ENCODE results near the gene GLDN. TPM values are rescaled to one million over a fixed set of nuclear protein-coding genes. Genes with fewer than 3 reads are reported as not detected.

Gene GLDN
- total RNA-seq, 3 donors from 2014 or later (not counting 1 experiment from before 2014, with no cell fraction given) = not detected

GRCh38 chr15:51316636-51317035 is 24.8 kb upstream of the GLDN start:
- Mint-ChIP-seq H3K36me3 (no peaks in the 10 kb centered on the region), H3K4me1 (no peaks in the 10 kb centered on the region), H3K27ac (no peak overlapping the region), H3K27me3 (ENCODE audit: low read depth in 2 of 2) (peaks cover 7 to 10% of the 10 kb centered on the region in 2 donors), H3K9me3 (no peaks in the 10 kb centered on the region), H3K4me3 (no peak overlapping the region)
- Histone ChIP-seq H3K36me3 (ENCODE audit: control insufficient read depth, insufficient read depth, low read length) (no peaks in the 10 kb centered on the region), H3K4me3 (ENCODE audit: low read length) (no peak overlapping the region), H3K4me1 (ENCODE audit: control insufficient read depth, insufficient read depth, low read length) (no peaks in the 10 kb centered on the region), H3K27me3 (ENCODE audit: control insufficient read depth, insufficient read depth, low read length) (no peaks in the 10 kb centered on the region), H3K27ac (ENCODE audit: low read length) (no peak overlapping the region), H3K9me3 (ENCODE audit: control insufficient read depth, insufficient read depth, low read length) (no peaks in the 10 kb centered on the region)
- intact Hi-C loops (cut with micrococcal nuclease) = no loop called here
- TF ChIP-seq CTCF (IDR thresholded peaks at IDR 0.05) = no peak
- no peak for ATAC-seq
- no peak for DNase-seq
- WGBS (ENCODE audit: insufficient coverage) = 69% methylated on average over 1 of the region's 1 CpG

- H3K27ac ChIP-seq (ENCODE audit: low read length) = no peak overlapping the region
- intact Hi-C loops (cut with micrococcal nuclease) = no loop called here
- H3K27ac Mint-ChIP-seq = no peak overlapping the region
- no peak overlapping the region for H3K4me3 ChIP-seq (ENCODE audit: low read length)
- ATAC-seq (no peak), DNase-seq (no peak)
- no peaks in the 10 kb centered on the region for H3K36me3 Mint-ChIP-seq
- H3K9me3 ChIP-seq (ENCODE audit: control insufficient read depth, insufficient read depth, low read length) = no peaks in the 10 kb centered on the region
- no peaks in the 10 kb centered on the region for H3K4me1 Mint-ChIP-seq
- 80% methylated on average over 7 of the region's 7 CpGs for WGBS (ENCODE audit: insufficient coverage)
- no peak overlapping the region for H3K4me3 Mint-ChIP-seq
- H3K36me3 ChIP-seq (ENCODE audit: control insufficient read depth, insufficient read depth, low read length) = no peaks in the 10 kb centered on the region
- no peaks in the 10 kb centered on the region for H3K4me1 ChIP-seq (ENCODE audit: control insufficient read depth, insufficient read depth, low read length)
- H3K27me3 ChIP-seq (ENCODE audit: control insufficient read depth, insufficient read depth, low read length) = no peaks in the 10 kb centered on the region
- H3K27me3 Mint-ChIP-seq (ENCODE audit: low read depth in 2 of 2) = peaks cover 0 to 6% of the 10 kb centered on the region in 2 donors
- no peaks in the 10 kb centered on the region for H3K9me3 Mint-ChIP-seq
- no peak for TF ChIP-seq CTCF (IDR thresholded peaks at IDR 0.05)
Measured at GRCh38 chr15:51318382-51319150, 22.9 kb upstream of the GLDN start.

- H3K36me3 ChIP-seq (ENCODE audit: control insufficient read depth, insufficient read depth, low read length) = no peaks in the 10 kb centered on the region
- WGBS (ENCODE audit: insufficient coverage) = 84% methylated on average over 2 of the region's 2 CpGs
- H3K27ac ChIP-seq (ENCODE audit: low read length) = no peak overlapping the region
- Mint-ChIP-seq H3K27ac (no peak overlapping the region), H3K4me3 (no peak overlapping the region), H3K36me3 (no peaks in the 10 kb centered on the region), H3K4me1 (no peaks in the 10 kb centered on the region), H3K9me3 (no peaks in the 10 kb centered on the region), H3K27me3 (ENCODE audit: low read depth in 2 of 2) (peaks cover 0 to 6% of the 10 kb centered on the region in 2 donors)
- ATAC-seq (no peak), DNase-seq (no peak)
- no peak for TF ChIP-seq CTCF (IDR thresholded peaks at IDR 0.05)
- no peaks in the 10 kb centered on the region for H3K9me3 ChIP-seq (ENCODE audit: control insufficient read depth, insufficient read depth, low read length)
- no peaks in the 10 kb centered on the region for H3K4me1 ChIP-seq (ENCODE audit: control insufficient read depth, insufficient read depth, low read length)
- H3K4me3 ChIP-seq (ENCODE audit: low read length) = no peak overlapping the region
- H3K27me3 ChIP-seq (ENCODE audit: control insufficient read depth, insufficient read depth, low read length) = no peaks in the 10 kb centered on the region
- intact Hi-C loops (cut with micrococcal nuclease) = no loop called here
Measured at GRCh38 chr15:51319539-51319938, 21.9 kb upstream of the GLDN start.

- H3K9me3 Mint-ChIP-seq = no peaks in the 10 kb centered on the region
- peaks cover 0 to 6% of the 10 kb centered on the region in 2 donors for H3K27me3 Mint-ChIP-seq (ENCODE audit: low read depth in 2 of 2)
- H3K36me3 Mint-ChIP-seq = no peaks in the 10 kb centered on the region
- no peak for TF ChIP-seq CTCF (IDR thresholded peaks at IDR 0.05)
- Histone ChIP-seq H3K36me3 (ENCODE audit: control insufficient read depth, insufficient read depth, low read length) (no peaks in the 10 kb centered on the region), H3K4me3 (ENCODE audit: low read length) (no peak overlapping the region), H3K9me3 (ENCODE audit: control insufficient read depth, insufficient read depth, low read length) (no peaks in the 10 kb centered on the region), H3K27me3 (ENCODE audit: control insufficient read depth, insufficient read depth, low read length) (no peaks in the 10 kb centered on the region), H3K4me1 (ENCODE audit: control insufficient read depth, insufficient read depth, low read length) (no peaks in the 10 kb centered on the region), H3K27ac (ENCODE audit: low read length) (no peak overlapping the region)
- 89% methylated on average over 2 of the region's 2 CpGs for WGBS (ENCODE audit: insufficient coverage)
- no peak for ATAC-seq
- no peak overlapping the region for H3K4me3 Mint-ChIP-seq
- H3K4me1 Mint-ChIP-seq = no peaks in the 10 kb centered on the region
- intact Hi-C loops (cut with micrococcal nuclease) = no loop called here
- DNase-seq = no peak
- H3K27ac Mint-ChIP-seq = no peak overlapping the region
Measured at GRCh38 chr15:51320843-51321242, 20.6 kb upstream of the GLDN start.
